Heart left ventricle (tissue), 13 donors: ENCODE data around the gene PACS1.

ENCODE experiments used
- POLR2A ChIP-seq, 2 donors: fragments of 450-650 bp; IDR thresholded peaks; one replicate each; pipeline ENCODE4 v1.6.1; 2017; ENCODE audit warnings: antibody characterized with exemption in 2 of 2, mild to moderate bottlenecking in 2 of 2, moderate library complexity in 2 of 2
- TF ChIP-seq, protein P1 (sequence below), 12 donors: fragments of 200-600 bp; sonication (generic) in 4 of 12; IDR thresholded peaks; one replicate each; pipeline versions ENCODE4 v1.5.0 to v1.8.0; 2018 to 2022; ENCODE audit warnings: antibody characterized with exemption in 12 of 12, mild to moderate bottlenecking in 5 of 12
- donor health status: ischemic (EF 13 %, LVEDD 7.1; RV severe dilation, severe dysfunction).
- donor health status: DM: no; HTN: yes; CAD: no.
- donor health status: DM: no; HTN: no; CAD: no.
- donor health status: ischemic (EF 25% LVEDD 6.9; RV normal size, moderate dysfunction).
- donor health status: ischemic (EF 25% LVEDD 5.7; RV mildly dilated, moderate dysfunction).
- donor health status: ischemic (EF 35%, LVEDD 5.7; RV mildly dilated, moderate dysfunction).
- donor health status: nonischemic (EF 11% LVEDD 7.7; RV severe dilation, severe dysfunction).
- donor health status: DM: yes; HTN: yes; CAD: no.
- donor health status: PGD.
- donor health status: ischemic (EF 29% LVEDD 5.4; RV normal size, mild dysfunction).
- donor health status: nonischemic (EF 23%, LVEDD 6.1; RV moderate dilation, normal function).

DNA sequence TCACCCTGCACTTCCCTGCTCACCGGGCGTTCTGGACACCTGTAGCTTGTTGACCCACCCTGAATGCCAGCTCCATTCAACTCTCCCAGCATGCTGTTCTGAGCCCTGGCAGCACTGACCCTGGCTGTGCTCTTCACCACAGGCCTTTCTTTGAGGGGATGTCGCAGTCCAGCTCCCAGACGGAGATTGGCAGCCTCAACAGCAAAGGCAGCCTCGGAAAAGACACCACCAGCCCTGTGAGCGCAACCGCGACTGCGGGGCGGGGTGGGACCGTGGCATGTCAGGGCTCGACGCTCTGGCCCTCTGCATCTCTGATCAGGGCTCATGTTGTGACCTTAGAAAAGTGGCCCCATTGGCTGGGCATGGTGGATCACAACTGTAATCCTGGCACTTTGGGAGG lies 150.9 kb downstream of the PACS1 start:
- TF ChIP-seq, protein P1, sequence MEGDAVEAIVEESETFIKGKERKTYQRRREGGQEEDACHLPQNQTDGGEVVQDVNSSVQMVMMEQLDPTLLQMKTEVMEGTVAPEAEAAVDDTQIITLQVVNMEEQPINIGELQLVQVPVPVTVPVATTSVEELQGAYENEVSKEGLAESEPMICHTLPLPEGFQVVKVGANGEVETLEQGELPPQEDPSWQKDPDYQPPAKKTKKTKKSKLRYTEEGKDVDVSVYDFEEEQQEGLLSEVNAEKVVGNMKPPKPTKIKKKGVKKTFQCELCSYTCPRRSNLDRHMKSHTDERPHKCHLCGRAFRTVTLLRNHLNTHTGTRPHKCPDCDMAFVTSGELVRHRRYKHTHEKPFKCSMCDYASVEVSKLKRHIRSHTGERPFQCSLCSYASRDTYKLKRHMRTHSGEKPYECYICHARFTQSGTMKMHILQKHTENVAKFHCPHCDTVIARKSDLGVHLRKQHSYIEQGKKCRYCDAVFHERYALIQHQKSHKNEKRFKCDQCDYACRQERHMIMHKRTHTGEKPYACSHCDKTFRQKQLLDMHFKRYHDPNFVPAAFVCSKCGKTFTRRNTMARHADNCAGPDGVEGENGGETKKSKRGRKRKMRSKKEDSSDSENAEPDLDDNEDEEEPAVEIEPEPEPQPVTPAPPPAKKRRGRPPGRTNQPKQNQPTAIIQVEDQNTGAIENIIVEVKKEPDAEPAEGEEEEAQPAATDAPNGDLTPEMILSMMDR (IDR thresholded peaks at IDR 0.05), result no peak
- TF ChIP-seq POLR2A (IDR thresholded peaks at IDR 0.05), result no peak
